Liver (tissue), 9 donors: ENCODE data around the gene LYZL6. TPM values are rescaled to one million over a fixed set of nuclear protein-coding genes. Genes with fewer than 3 reads are reported as not detected.

ENCODE experiments used
- DNase-seq: peaks from one replicate; pipeline ENCODE4 v3.0.0-alpha.2; 2017; ENCODE audit warnings: low spot score
- H3K27ac ChIP-seq, 2 donors: one replicate each; pipeline ENCODE4 v1.7.0; 2013; ENCODE audit warnings: inconsistent platforms in 2 of 2, low read length in 2 of 2, control low read depth in 1 of 2, low read depth in 1 of 2, mild to moderate bottlenecking in 1 of 2
- H3K27me3 ChIP-seq, 4 donors: one replicate each; pipeline versions ENCODE4 v1.6.1 to v1.7.0; 2013; ENCODE audit warnings: low read length in 3 of 4, inconsistent platforms in 1 of 4, mild to moderate bottlenecking in 1 of 4, moderate library complexity in 1 of 4; ENCODE audit not compliant: control insufficient read depth in 4 of 4, insufficient read depth in 4 of 4
- H3K36me3 ChIP-seq, 4 donors: one replicate each; pipeline versions ENCODE4 v1.6.1 to v1.7.0; 2013; ENCODE audit warnings: low read length in 3 of 4, mild to moderate bottlenecking in 3 of 4, low read depth in 1 of 4, moderate library complexity in 1 of 4; ENCODE audit not compliant: control insufficient read depth in 4 of 4, insufficient read depth in 3 of 4
- H3K4me1 ChIP-seq, 4 donors: one replicate each; pipeline versions ENCODE4 v1.6.1 to v1.7.0; 2013; ENCODE audit warnings: low read length in 3 of 4, mild to moderate bottlenecking in 3 of 4, moderate library complexity in 1 of 4; ENCODE audit not compliant: control insufficient read depth in 4 of 4, insufficient read depth in 4 of 4
- H3K4me3 ChIP-seq, 3 donors: one replicate each; pipeline versions ENCODE4 v1.6.1 to v1.7.0; 2013; ENCODE audit warnings: low read length in 3 of 3, control low read depth in 1 of 3, low read depth in 1 of 3, mild to moderate bottlenecking in 1 of 3
- H3K9ac ChIP-seq, 2 donors: one replicate each; pipeline ENCODE4 v1.7.0; 2013; ENCODE audit warnings: low read length in 2 of 2, mild to moderate bottlenecking in 2 of 2, moderate library complexity in 2 of 2, control low read depth in 1 of 2, low read depth in 1 of 2
- H3K9me3 ChIP-seq, 4 donors: one replicate each; pipeline versions ENCODE4 v1.6.1 to v1.7.0; 2013; ENCODE audit warnings: low read length in 3 of 4; ENCODE audit not compliant: control insufficient read depth in 4 of 4
- EGR1 ChIP-seq, 2 donors: IDR thresholded peaks; 2 replicates each; pipeline ENCODE4 v1.6.1; 2016 to 2018; ENCODE audit warnings: antibody characterized with exemption in 2 of 2, low read depth in 2 of 2
- FOXA1 ChIP-seq: IDR thresholded peaks from 2 replicates; pipeline ENCODE4 v1.6.1; 2016; ENCODE audit warnings: antibody characterized with exemption
- FOXA2 ChIP-seq: IDR thresholded peaks from 2 replicates; pipeline ENCODE4 v1.6.1; 2016; ENCODE audit warnings: antibody characterized with exemption
- GABPA ChIP-seq, 2 donors: IDR thresholded peaks in 1 of 2; conservative IDR thresholded peaks in 1 of 2; 2 replicates each; pipeline ENCODE4 v1.6.1; 2016; ENCODE audit warnings: antibody characterized with exemption in 2 of 2, mild to moderate bottlenecking in 1 of 2, moderate library complexity in 1 of 2
- HNF4A ChIP-seq, 2 donors: conservative IDR thresholded peaks; 2 replicates each; pipeline ENCODE4 v1.6.1; 2016; ENCODE audit warnings: antibody characterized with exemption in 2 of 2, mild to moderate bottlenecking in 2 of 2
- HNF4G ChIP-seq: IDR thresholded peaks from 2 replicates; pipeline ENCODE4 v1.6.1; 2016; ENCODE audit warnings: antibody characterized with exemption
- JUND ChIP-seq, 2 donors: IDR thresholded peaks; 2 replicates each; pipeline ENCODE4 v1.6.1; 2016; ENCODE audit warnings: antibody characterized with exemption in 2 of 2
- NR2F2 ChIP-seq: IDR thresholded peaks from 2 replicates; pipeline ENCODE4 v1.6.1; 2016; ENCODE audit warnings: antibody characterized with exemption
- RAD21 ChIP-seq, 2 donors: IDR thresholded peaks; 2 replicates each; pipeline ENCODE4 v1.6.1; 2016; ENCODE audit warnings: antibody characterized with exemption in 2 of 2, mild to moderate bottlenecking in 2 of 2
- RXRA ChIP-seq, 2 donors: IDR thresholded peaks; 2 replicates each; pipeline ENCODE4 v1.6.1; 2017 to 2018; ENCODE audit warnings: antibody characterized with exemption in 2 of 2, mild to moderate bottlenecking in 1 of 2
- SP1 ChIP-seq: IDR thresholded peaks from 2 replicates; pipeline ENCODE4 v1.6.1; 2018; ENCODE audit warnings: antibody characterized with exemption, mild to moderate bottlenecking
- TAF1 ChIP-seq: conservative IDR thresholded peaks from 2 replicates; pipeline ENCODE4 v1.6.1; 2016; ENCODE audit warnings: antibody characterized with exemption, mild to moderate bottlenecking
- YY1 ChIP-seq: IDR thresholded peaks from 2 replicates; pipeline ENCODE4 v1.6.1; 2016; ENCODE audit warnings: antibody characterized with exemption, mild to moderate bottlenecking
- WGBS: extraction: QIAGEN DNeasy Blood & Tissue Kit; methylation state at CpG from one replicate; pipeline ENCODE4 v1.1.7; 2013; 5-methylcytosine and 5-hydroxymethylcytosine counted together
- polyA plus RNA-seq, 2 donors: library from polyadenylated mRNA; stranded (reverse) in 1 of 2; unstranded in 1 of 2; fragments of 200-250 nt in 1 of 2; fragments of >200 nt in 1 of 2; fragmentation: Nextera tagmentation in 1 of 2; extraction: Ambion mirVana in 1 of 2; gene quantifications; one replicate each; pipeline versions ENCODE4 v1.2.1 to v1.2.3, GENCODE V29; 2013 to 2015
- total RNA-seq, 2 donors: library from RNA; depleted of rRNA; stranded (reverse); fragments of >200 nt; gene quantifications; one replicate each; pipeline ENCODE4 v1.2.3, GENCODE V29; 2014
- TF ChIP-seq, protein P1 (sequence below): IDR thresholded peaks from 2 replicates; pipeline ENCODE4 v1.6.1; 2016; ENCODE audit warnings: antibody characterized with exemption
- TF ChIP-seq, protein P2 (sequence below): fragments of 150-350 bp; IDR thresholded peaks from 2 replicates; pipeline ENCODE4 v1.5.1; 2017; ENCODE audit warnings: improper control_type of control experiment, low read depth, low read length; ENCODE audit not compliant: missing input control
- TF ChIP-seq, protein P3 (sequence below): IDR thresholded peaks from 2 replicates; pipeline ENCODE4 v1.6.1; 2016; ENCODE audit warnings: antibody characterized with exemption, mild to moderate bottlenecking
- TF ChIP-seq, protein P4 (sequence below): IDR thresholded peaks from 2 replicates; pipeline ENCODE4 v1.6.1; 2016; ENCODE audit warnings: antibody characterized with exemption
- donor health status: healthy.
- donor health status: healthy.
- donor health status: healthy.
- donor health status: healthy.
- donor health status: healthy.

LYZL6 gene
- total and polyA plus RNA-seq, 4 donors, result not detected

DNA sequence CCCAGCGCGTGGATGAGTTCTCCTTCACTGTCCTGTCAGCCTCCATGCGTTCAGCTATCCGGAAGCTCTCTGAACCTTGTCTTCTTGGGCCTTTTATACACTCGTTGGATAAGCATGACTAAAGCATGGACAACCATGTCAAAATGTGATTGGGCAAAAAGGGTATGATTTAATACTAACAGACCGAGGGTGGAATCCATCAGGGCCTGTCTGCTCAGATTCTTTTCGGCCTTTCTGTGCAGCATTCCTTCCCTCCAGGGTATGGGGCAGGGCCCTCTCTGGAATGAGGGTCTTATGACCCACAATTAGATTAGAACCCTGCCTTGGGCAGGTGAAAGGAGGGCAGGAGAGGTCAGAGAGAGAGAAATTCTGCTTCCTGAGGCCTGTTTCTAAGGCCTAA lies 49.3 kb downstream of the LYZL6 start:
- no peak for DNase-seq
- Histone ChIP-seq H3K36me3 (no peaks in the 10 kb centered on the region), H3K9ac (no peak overlapping the region), H3K9me3 (no peaks in the 10 kb centered on the region), H3K4me3 (no peak overlapping the region), H3K27ac (no peak overlapping the region), H3K27me3 (no peaks in the 10 kb centered on the region), H3K4me1 (peaks cover 0 to 12% (median 1%) of the 10 kb centered on the region in 4 donors)
- WGBS, result 95% methylated on average over 7 of the region's 7 CpGs
- no peak for TF ChIP-seq YY1
- TF ChIP-seq SP1, result no peak
- TF ChIP-seq, protein P1, sequence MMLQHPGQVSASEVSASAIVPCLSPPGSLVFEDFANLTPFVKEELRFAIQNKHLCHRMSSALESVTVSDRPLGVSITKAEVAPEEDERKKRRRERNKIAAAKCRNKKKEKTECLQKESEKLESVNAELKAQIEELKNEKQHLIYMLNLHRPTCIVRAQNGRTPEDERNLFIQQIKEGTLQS, result no peak
- TF ChIP-seq, protein P2, sequence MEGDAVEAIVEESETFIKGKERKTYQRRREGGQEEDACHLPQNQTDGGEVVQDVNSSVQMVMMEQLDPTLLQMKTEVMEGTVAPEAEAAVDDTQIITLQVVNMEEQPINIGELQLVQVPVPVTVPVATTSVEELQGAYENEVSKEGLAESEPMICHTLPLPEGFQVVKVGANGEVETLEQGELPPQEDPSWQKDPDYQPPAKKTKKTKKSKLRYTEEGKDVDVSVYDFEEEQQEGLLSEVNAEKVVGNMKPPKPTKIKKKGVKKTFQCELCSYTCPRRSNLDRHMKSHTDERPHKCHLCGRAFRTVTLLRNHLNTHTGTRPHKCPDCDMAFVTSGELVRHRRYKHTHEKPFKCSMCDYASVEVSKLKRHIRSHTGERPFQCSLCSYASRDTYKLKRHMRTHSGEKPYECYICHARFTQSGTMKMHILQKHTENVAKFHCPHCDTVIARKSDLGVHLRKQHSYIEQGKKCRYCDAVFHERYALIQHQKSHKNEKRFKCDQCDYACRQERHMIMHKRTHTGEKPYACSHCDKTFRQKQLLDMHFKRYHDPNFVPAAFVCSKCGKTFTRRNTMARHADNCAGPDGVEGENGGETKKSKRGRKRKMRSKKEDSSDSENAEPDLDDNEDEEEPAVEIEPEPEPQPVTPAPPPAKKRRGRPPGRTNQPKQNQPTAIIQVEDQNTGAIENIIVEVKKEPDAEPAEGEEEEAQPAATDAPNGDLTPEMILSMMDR, result no peak
- TF ChIP-seq, protein P3, sequence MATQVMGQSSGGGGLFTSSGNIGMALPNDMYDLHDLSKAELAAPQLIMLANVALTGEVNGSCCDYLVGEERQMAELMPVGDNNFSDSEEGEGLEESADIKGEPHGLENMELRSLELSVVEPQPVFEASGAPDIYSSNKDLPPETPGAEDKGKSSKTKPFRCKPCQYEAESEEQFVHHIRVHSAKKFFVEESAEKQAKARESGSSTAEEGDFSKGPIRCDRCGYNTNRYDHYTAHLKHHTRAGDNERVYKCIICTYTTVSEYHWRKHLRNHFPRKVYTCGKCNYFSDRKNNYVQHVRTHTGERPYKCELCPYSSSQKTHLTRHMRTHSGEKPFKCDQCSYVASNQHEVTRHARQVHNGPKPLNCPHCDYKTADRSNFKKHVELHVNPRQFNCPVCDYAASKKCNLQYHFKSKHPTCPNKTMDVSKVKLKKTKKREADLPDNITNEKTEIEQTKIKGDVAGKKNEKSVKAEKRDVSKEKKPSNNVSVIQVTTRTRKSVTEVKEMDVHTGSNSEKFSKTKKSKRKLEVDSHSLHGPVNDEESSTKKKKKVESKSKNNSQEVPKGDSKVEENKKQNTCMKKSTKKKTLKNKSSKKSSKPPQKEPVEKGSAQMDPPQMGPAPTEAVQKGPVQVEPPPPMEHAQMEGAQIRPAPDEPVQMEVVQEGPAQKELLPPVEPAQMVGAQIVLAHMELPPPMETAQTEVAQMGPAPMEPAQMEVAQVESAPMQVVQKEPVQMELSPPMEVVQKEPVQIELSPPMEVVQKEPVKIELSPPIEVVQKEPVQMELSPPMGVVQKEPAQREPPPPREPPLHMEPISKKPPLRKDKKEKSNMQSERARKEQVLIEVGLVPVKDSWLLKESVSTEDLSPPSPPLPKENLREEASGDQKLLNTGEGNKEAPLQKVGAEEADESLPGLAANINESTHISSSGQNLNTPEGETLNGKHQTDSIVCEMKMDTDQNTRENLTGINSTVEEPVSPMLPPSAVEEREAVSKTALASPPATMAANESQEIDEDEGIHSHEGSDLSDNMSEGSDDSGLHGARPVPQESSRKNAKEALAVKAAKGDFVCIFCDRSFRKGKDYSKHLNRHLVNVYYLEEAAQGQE, result no peak
- TF ChIP-seq FOXA2, result no peak
- TF ChIP-seq, protein P4, sequence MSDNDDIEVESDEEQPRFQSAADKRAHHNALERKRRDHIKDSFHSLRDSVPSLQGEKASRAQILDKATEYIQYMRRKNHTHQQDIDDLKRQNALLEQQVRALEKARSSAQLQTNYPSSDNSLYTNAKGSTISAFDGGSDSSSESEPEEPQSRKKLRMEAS, result no peak
- no peak for TF ChIP-seq HNF4G
- no peak for TF ChIP-seq RXRA (IDR thresholded peaks at IDR 0.05)
- TF ChIP-seq GABPA (IDR thresholded peaks at IDR 0.05 in 1 of 2, conservative IDR thresholded peaks at IDR 0.05 in 1 of 2), result no peak
- TF ChIP-seq EGR1 (IDR thresholded peaks at IDR 0.05; ENCODE audit: low read depth in 2 of 2), result no peak
- no peak for TF ChIP-seq RAD21 (IDR thresholded peaks at IDR 0.05)
- TF ChIP-seq HNF4A (conservative IDR thresholded peaks at IDR 0.05), result no peak
- TF ChIP-seq NR2F2, result no peak
- no peak for TF ChIP-seq JUND (IDR thresholded peaks at IDR 0.05)
- TF ChIP-seq FOXA1, result no peak

DNA sequence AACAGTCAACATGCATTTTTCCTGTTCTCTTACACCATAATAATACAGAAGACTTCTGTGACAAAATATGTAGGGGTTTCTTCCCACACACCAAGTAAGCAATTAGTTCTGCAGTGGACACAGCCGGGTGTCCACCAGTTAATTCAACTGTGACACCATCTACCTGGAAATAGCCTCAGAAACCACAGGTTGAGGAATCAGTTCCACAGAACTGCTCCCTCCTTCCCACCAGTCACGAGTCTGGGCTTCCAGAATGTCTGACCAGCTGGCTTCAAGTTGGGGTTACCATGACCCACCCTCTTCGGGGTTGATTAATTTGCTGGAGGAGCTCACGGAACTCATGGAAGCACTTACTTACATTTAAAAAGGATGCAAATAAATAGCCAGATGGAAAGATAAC lies 49.8 kb downstream of the LYZL6 start:
- H3K27me3 ChIP-seq, result no peaks in the 10 kb centered on the region
- H3K27ac ChIP-seq, result no peak overlapping the region
- WGBS, result 97% methylated on average over 4 of the region's 4 CpGs
- no peak overlapping the region for H3K9ac ChIP-seq
- no peak overlapping the region for H3K4me3 ChIP-seq
- DNase-seq, result no peak
- H3K4me1 ChIP-seq, result peaks cover 0 to 9% (median 1%) of the 10 kb centered on the region in 4 donors
- H3K36me3 ChIP-seq, result no peaks in the 10 kb centered on the region
- no peaks in the 10 kb centered on the region for H3K9me3 ChIP-seq
- TF ChIP-seq RXRA (IDR thresholded peaks at IDR 0.05), result no peak
- TF ChIP-seq SP1, result no peak
- TF ChIP-seq RAD21 (IDR thresholded peaks at IDR 0.05), result no peak
- TF ChIP-seq, protein P3, result no peak
- TF ChIP-seq, protein P4, result no peak
- TF ChIP-seq FOXA1, result no peak
- TF ChIP-seq, protein P1, result no peak
- no peak for TF ChIP-seq FOXA2
- no peak for TF ChIP-seq EGR1 (IDR thresholded peaks at IDR 0.05; ENCODE audit: low read depth in 2 of 2)
- no peak for TF ChIP-seq TAF1
- TF ChIP-seq GABPA (IDR thresholded peaks at IDR 0.05 in 1 of 2, conservative IDR thresholded peaks at IDR 0.05 in 1 of 2), result no peak
- TF ChIP-seq, protein P2, result no peak
- TF ChIP-seq JUND (IDR thresholded peaks at IDR 0.05), result no peak
- TF ChIP-seq HNF4G, result no peak
- TF ChIP-seq YY1, result no peak
- no peak for TF ChIP-seq NR2F2
- TF ChIP-seq HNF4A (conservative IDR thresholded peaks at IDR 0.05), result no peak
